ENCODE measurements around the gene GAP43. TPM values are rescaled to one million over a fixed set of nuclear protein-coding genes. Genes with fewer than 3 reads are reported as not detected.
A peak's percentile ranks its signal among the peaks of the same experiment; 100 is the strongest.

The GAP43 gene
- total and polyA plus RNA-seq, 4 donors, result 0.06 to 0.60 (median 0.19) TPM

DNA sequence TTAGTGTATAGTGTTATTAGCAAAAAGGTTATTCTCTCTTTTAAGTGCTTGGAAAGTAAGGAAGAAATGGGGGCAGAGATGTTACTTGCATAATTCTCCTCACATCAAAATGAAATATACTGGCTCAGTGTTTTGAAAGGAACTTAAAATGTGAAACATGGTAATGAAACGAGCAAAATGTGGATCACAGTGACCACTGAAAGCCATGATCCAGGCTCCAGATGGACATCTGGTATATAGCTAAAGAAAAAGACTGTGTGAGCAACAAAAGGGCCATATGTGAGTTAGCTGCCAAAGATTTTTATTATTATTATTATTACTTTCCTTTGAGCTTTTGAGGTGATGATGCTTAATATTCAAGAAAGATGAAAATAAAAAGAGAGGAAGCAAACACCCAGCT is 89.6 kb downstream of the GAP43 start:
- no peak overlapping the region for H3K27ac ChIP-seq (ENCODE audit: low read depth in 1 of 2, low read length in 1 of 2)
- no peak overlapping the region for H3K4me3 ChIP-seq
- H3K27me3 ChIP-seq (ENCODE audit: control insufficient read depth in 3 of 3, insufficient read depth in 3 of 3, low read length in 2 of 3), result no peaks in the 10 kb centered on the region
- 0% methylated on average over 1 of the region's 1 CpG for WGBS, 2 donors
- DNase-seq, result peak in 1 of 3 donors; percentile 21
- H3K9ac ChIP-seq (ENCODE audit: insufficient read depth in 1 of 2, low read length in 2 of 2), result no peak overlapping the region
- no peaks in the 10 kb centered on the region for H3K9me3 ChIP-seq (ENCODE audit: control insufficient read depth in 4 of 4, insufficient read depth in 3 of 4, low read length in 3 of 4)
- peaks cover 0 to 34% (median 10%) of the 10 kb centered on the region in 5 donors for H3K4me1 ChIP-seq (ENCODE audit: control insufficient read depth in 5 of 5, insufficient read depth in 5 of 5, low read length in 5 of 5)
- H3K36me3 ChIP-seq (ENCODE audit: control insufficient read depth in 4 of 4, insufficient read depth in 4 of 4, low read length in 4 of 4), result no peaks in the 10 kb centered on the region
- no peak for ATAC-seq (ENCODE audit: insufficient read depth, low FRiP score)
- TF ChIP-seq, protein P1, sequence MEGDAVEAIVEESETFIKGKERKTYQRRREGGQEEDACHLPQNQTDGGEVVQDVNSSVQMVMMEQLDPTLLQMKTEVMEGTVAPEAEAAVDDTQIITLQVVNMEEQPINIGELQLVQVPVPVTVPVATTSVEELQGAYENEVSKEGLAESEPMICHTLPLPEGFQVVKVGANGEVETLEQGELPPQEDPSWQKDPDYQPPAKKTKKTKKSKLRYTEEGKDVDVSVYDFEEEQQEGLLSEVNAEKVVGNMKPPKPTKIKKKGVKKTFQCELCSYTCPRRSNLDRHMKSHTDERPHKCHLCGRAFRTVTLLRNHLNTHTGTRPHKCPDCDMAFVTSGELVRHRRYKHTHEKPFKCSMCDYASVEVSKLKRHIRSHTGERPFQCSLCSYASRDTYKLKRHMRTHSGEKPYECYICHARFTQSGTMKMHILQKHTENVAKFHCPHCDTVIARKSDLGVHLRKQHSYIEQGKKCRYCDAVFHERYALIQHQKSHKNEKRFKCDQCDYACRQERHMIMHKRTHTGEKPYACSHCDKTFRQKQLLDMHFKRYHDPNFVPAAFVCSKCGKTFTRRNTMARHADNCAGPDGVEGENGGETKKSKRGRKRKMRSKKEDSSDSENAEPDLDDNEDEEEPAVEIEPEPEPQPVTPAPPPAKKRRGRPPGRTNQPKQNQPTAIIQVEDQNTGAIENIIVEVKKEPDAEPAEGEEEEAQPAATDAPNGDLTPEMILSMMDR (IDR thresholded peaks at IDR 0.05; ENCODE audit: control extremely low read depth, extremely low read depth), result no peak

DNA sequence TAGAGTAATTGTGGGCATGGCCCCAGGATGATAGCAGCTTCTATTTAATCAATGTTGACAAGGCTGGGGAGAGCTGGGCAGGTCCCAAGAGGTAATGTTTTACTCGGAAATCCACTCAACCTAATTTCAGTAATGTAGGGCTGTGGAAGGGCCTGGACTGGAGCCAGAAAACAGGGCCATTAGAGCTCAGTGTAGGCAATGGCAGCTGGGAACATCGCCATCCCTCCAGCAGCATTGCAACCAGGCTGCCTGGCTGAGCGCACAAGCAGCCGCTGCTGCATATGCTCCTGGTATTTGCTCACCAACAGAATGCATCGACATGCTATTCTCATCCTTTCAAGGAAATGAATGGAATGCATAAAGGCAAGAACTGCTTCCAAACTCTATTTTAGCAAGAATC is 90.0 kb downstream of the GAP43 start:
- Histone ChIP-seq H3K9me3 (ENCODE audit: control insufficient read depth in 4 of 4, insufficient read depth in 3 of 4, low read length in 3 of 4) (no peaks in the 10 kb centered on the region), H3K27ac (ENCODE audit: low read depth in 1 of 2, low read length in 1 of 2) (no peak overlapping the region), H3K9ac (ENCODE audit: insufficient read depth in 1 of 2, low read length in 2 of 2) (no peak overlapping the region), H3K27me3 (ENCODE audit: control insufficient read depth in 3 of 3, insufficient read depth in 3 of 3, low read length in 2 of 3) (no peaks in the 10 kb centered on the region), H3K36me3 (ENCODE audit: control insufficient read depth in 4 of 4, insufficient read depth in 4 of 4, low read length in 4 of 4) (no peaks in the 10 kb centered on the region), H3K4me3 (no peak overlapping the region), H3K4me1 (ENCODE audit: control insufficient read depth in 5 of 5, insufficient read depth in 5 of 5, low read length in 5 of 5) (peaks cover 0 to 34% (median 10%) of the 10 kb centered on the region in 5 donors)
- ATAC-seq (ENCODE audit: insufficient read depth, low FRiP score) (peak; percentile 52), DNase-seq (peak; percentile 76 to 83 (median 78))
- 57 to 81% methylated on average over 5 of the region's 5 CpGs for WGBS, 2 donors
- TF ChIP-seq, protein P1 (IDR thresholded peaks at IDR 0.05; ENCODE audit: control extremely low read depth, extremely low read depth), result no peak

DNA sequence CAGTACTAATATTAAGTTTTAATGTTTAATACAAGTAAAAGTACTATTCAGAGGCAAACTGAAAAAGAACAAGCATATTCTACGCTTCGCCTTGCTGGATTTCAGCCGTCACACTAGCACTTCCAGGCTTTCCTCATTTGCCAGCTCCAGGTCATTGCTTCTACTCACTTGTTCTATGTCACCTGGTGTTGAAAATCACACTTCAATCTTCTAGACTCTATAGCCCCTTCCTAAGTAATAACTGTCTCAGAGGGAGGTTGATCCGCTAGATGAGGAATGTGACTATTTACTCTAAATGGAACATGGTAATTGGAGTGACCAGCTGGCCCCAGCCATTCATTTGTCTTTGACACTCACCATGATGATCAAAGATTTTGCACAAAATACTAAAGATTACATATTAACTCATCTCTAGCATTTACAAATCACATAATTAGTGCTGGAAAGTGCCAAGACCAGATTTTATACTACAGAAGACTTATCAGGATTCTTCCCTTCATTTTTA is 92.0 kb downstream of the GAP43 start:
- peaks cover 0 to 34% (median 10%) of the 10 kb centered on the region in 5 donors for H3K4me1 ChIP-seq (ENCODE audit: control insufficient read depth in 5 of 5, insufficient read depth in 5 of 5, low read length in 5 of 5)
- 85 to 87% methylated on average over 4 of the region's 4 CpGs for WGBS, 2 donors
- H3K27ac ChIP-seq (ENCODE audit: low read depth in 1 of 2, low read length in 1 of 2), result no peak overlapping the region
- H3K27me3 ChIP-seq (ENCODE audit: control insufficient read depth in 3 of 3, insufficient read depth in 3 of 3, low read length in 2 of 3), result no peaks in the 10 kb centered on the region
- no peaks in the 10 kb centered on the region for H3K36me3 ChIP-seq (ENCODE audit: control insufficient read depth in 4 of 4, insufficient read depth in 4 of 4, low read length in 4 of 4)
- ATAC-seq (ENCODE audit: insufficient read depth, low FRiP score) (no peak), DNase-seq (peak; percentile 66 to 86 (median 85))
- no peaks in the 10 kb centered on the region for H3K9me3 ChIP-seq (ENCODE audit: control insufficient read depth in 4 of 4, insufficient read depth in 3 of 4, low read length in 3 of 4)
- TF ChIP-seq, protein P1 (IDR thresholded peaks at IDR 0.05; ENCODE audit: control extremely low read depth, extremely low read depth), result no peak
- H3K4me3 ChIP-seq, result no peak overlapping the region
- no peak overlapping the region for H3K9ac ChIP-seq (ENCODE audit: insufficient read depth in 1 of 2, low read length in 2 of 2)

DNA sequence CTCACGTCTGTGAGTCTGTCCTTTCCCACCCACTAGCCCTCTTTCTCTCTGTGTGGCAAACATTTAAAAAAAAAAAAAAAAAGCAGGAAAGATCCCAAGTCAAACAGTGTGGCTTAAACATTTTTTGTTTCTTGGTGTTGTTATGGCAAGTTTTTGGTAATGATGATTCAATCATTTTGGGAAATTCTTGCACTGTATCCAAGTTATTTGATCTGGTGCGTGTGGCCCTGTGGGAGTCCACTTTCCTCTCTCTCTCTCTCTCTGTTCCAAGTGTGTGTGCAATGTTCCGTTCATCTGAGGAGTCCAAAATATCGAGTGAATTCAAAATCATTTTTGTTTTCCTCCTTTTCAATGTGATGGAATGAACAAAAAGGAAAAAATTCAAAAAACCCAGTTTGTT is 97.7 kb downstream of the GAP43 start:
- 76 to 89% methylated on average over 4 of the region's 4 CpGs for WGBS, 2 donors
- H3K36me3 ChIP-seq (ENCODE audit: control insufficient read depth in 4 of 4, insufficient read depth in 4 of 4, low read length in 4 of 4), result no peaks in the 10 kb centered on the region
- H3K4me3 ChIP-seq, result no peak overlapping the region
- no peak for DNase-seq
- H3K27ac ChIP-seq (ENCODE audit: low read depth in 1 of 2, low read length in 1 of 2), result no peak overlapping the region
- H3K9ac ChIP-seq (ENCODE audit: insufficient read depth in 1 of 2, low read length in 2 of 2), result no peak overlapping the region
- H3K9me3 ChIP-seq (ENCODE audit: control insufficient read depth in 4 of 4, insufficient read depth in 3 of 4, low read length in 3 of 4), result no peaks in the 10 kb centered on the region
- no peaks in the 10 kb centered on the region for H3K27me3 ChIP-seq (ENCODE audit: control insufficient read depth in 3 of 3, insufficient read depth in 3 of 3, low read length in 2 of 3)
- no peak for ATAC-seq (ENCODE audit: insufficient read depth, low FRiP score)
- H3K4me1 ChIP-seq (ENCODE audit: control insufficient read depth in 5 of 5, insufficient read depth in 5 of 5, low read length in 5 of 5), result peaks cover 0 to 1% (median 0%) of the 10 kb centered on the region in 5 donors
- TF ChIP-seq, protein P1 (IDR thresholded peaks at IDR 0.05; ENCODE audit: control extremely low read depth, extremely low read depth), result no peak
